Memory B cell (primary cell): Measurements from ENCODE around the gene COL1A1.
A peak's percentile ranks its signal among the peaks of the same experiment; 100 is the strongest.

Experiments used
- ATAC-seq: fragments of 150-1000 bp; cut with Tn5 transposase; 2 replicates; pipeline ENCODE4 v1.10.0; 2021; ENCODE audit warnings: low read depth, mild to moderate bottlenecking, moderate library complexity
- DNase-seq, 2 donors: peaks; one replicate each; pipeline ENCODE4 v3.0.0; 2022; ENCODE audit warnings: low spot score in 2 of 2
- H3K27ac Mint-ChIP-seq: one replicate; pipeline ENCODE4 v1.8.0; 2022; ENCODE audit warnings: mild to moderate bottlenecking, moderate library complexity, mixed read lengths
- H3K27me3 Mint-ChIP-seq: one replicate; pipeline ENCODE4 v1.8.0; 2022; ENCODE audit warnings: mixed read lengths
- H3K36me3 Mint-ChIP-seq: one replicate; pipeline ENCODE4 v1.8.0; 2022; ENCODE audit warnings: mild to moderate bottlenecking, mixed read lengths
- H3K4me1 Mint-ChIP-seq: one replicate; pipeline ENCODE4 v1.8.0; 2022; ENCODE audit warnings: mixed read lengths
- H3K4me3 Mint-ChIP-seq: one replicate; pipeline ENCODE4 v1.8.0; 2022; ENCODE audit warnings: mild to moderate bottlenecking, moderate library complexity, mixed read lengths
- H3K9me3 Mint-ChIP-seq: one replicate; pipeline ENCODE4 v1.8.0; 2022; ENCODE audit warnings: mixed read lengths

Gene COL1A1

GRCh38 chr17:50161023-50161910, 40.2 kb downstream of the COL1A1 start:
- Mint-ChIP-seq H3K9me3 (no peaks in the 10 kb centered on the region), H3K36me3 (no peaks in the 10 kb centered on the region), H3K4me3 (peak overlapping the region; percentile 73), H3K27me3 (no peaks in the 10 kb centered on the region), H3K4me1 (peaks cover 39% of the 10 kb centered on the region), H3K27ac (peak overlapping the region; percentile 87)
- ATAC-seq, result peak; percentile 94
- DNase-seq, result peak; percentile 94

- Mint-ChIP-seq H3K27me3 (no peaks in the 10 kb centered on the region), H3K4me3 (no peak overlapping the region), H3K9me3 (no peaks in the 10 kb centered on the region), H3K4me1 (peaks cover 28% of the 10 kb centered on the region), H3K27ac (no peak overlapping the region), H3K36me3 (no peaks in the 10 kb centered on the region)
- ATAC-seq (no peak), DNase-seq (no peak)
Observed at GRCh38 chr17:50157891-50158290, 43.5 kb downstream of the COL1A1 start.

GRCh38 chr17:50155115-50155819, 46.2 kb downstream of the COL1A1 start:
- Mint-ChIP-seq H3K27me3 (no peaks in the 10 kb centered on the region), H3K9me3 (no peaks in the 10 kb centered on the region), H3K36me3 (no peaks in the 10 kb centered on the region), H3K4me1 (peaks cover 15% of the 10 kb centered on the region), H3K27ac (no peak overlapping the region), H3K4me3 (no peak overlapping the region)
- ATAC-seq, result no peak
- DNase-seq, result no peak

GRCh38 chr17:50154604-50155003, 46.8 kb downstream of the COL1A1 start:
- DNase-seq, result no peak
- no peak overlapping the region for H3K4me3 Mint-ChIP-seq
- ATAC-seq, result no peak
- H3K4me1 Mint-ChIP-seq, result peaks cover 15% of the 10 kb centered on the region
- H3K27me3 Mint-ChIP-seq, result no peaks in the 10 kb centered on the region
- H3K9me3 Mint-ChIP-seq, result no peaks in the 10 kb centered on the region
- H3K27ac Mint-ChIP-seq, result no peak overlapping the region
- H3K36me3 Mint-ChIP-seq, result no peaks in the 10 kb centered on the region

GRCh38 chr17:50153650-50154575, 47.5 kb downstream of the COL1A1 start:
- H3K27ac Mint-ChIP-seq, result no peak overlapping the region
- DNase-seq (no peak), ATAC-seq (no peak)
- H3K27me3 Mint-ChIP-seq, result no peaks in the 10 kb centered on the region
- H3K36me3 Mint-ChIP-seq, result peaks cover 2% of the 10 kb centered on the region
- no peak overlapping the region for H3K4me3 Mint-ChIP-seq
- no peaks in the 10 kb centered on the region for H3K9me3 Mint-ChIP-seq
- H3K4me1 Mint-ChIP-seq, result peaks cover 15% of the 10 kb centered on the region

- no peak overlapping the region for H3K27ac Mint-ChIP-seq
- peaks cover 14% of the 10 kb centered on the region for H3K4me1 Mint-ChIP-seq
- H3K36me3 Mint-ChIP-seq, result peaks cover 4% of the 10 kb centered on the region
- DNase-seq (no peak), ATAC-seq (no peak)
- H3K27me3 Mint-ChIP-seq, result no peaks in the 10 kb centered on the region
- no peaks in the 10 kb centered on the region for H3K9me3 Mint-ChIP-seq
- no peak overlapping the region for H3K4me3 Mint-ChIP-seq
Observed at GRCh38 chr17:50152736-50153135, 48.7 kb downstream of the COL1A1 start.

- peak; percentile 20 for ATAC-seq
- H3K9me3 Mint-ChIP-seq, result no peaks in the 10 kb centered on the region
- peak; percentile 38 to 60 for DNase-seq
- peak overlapping the region; percentile 80 for H3K27ac Mint-ChIP-seq
- peaks cover 19% of the 10 kb centered on the region for H3K4me1 Mint-ChIP-seq
- H3K36me3 Mint-ChIP-seq, result peaks cover 8% of the 10 kb centered on the region
- peak overlapping the region; percentile 94 for H3K4me3 Mint-ChIP-seq
- H3K27me3 Mint-ChIP-seq, result no peaks in the 10 kb centered on the region
Observed at GRCh38 chr17:50151937-50152547, 49.4 kb downstream of the COL1A1 start.

- H3K27ac Mint-ChIP-seq, result peak overlapping the region; percentile 80
- H3K27me3 Mint-ChIP-seq, result no peaks in the 10 kb centered on the region
- peaks cover 10% of the 10 kb centered on the region for H3K36me3 Mint-ChIP-seq
- peaks cover 26% of the 10 kb centered on the region for H3K4me1 Mint-ChIP-seq
- DNase-seq, result peak; percentile 77 to 78
- H3K4me3 Mint-ChIP-seq, result peak overlapping the region; percentile 94
- ATAC-seq, result peak; percentile 46
- H3K9me3 Mint-ChIP-seq, result no peaks in the 10 kb centered on the region
Observed at GRCh38 chr17:50151041-50151936, 50.1 kb downstream of the COL1A1 start.

GRCh38 chr17:50150354-50151040, 50.9 kb downstream of the COL1A1 start, which contains the start of gene PPP1R9B:
Gene PPP1R9B, minus strand, starts transcription at chr17:50150677. Its CDS starts 164 bp downstream, at chr17:50150513.
- ATAC-seq, result no peak
- DNase-seq, result no peak
- H3K36me3 Mint-ChIP-seq, result peaks cover 14% of the 10 kb centered on the region
- H3K9me3 Mint-ChIP-seq, result no peaks in the 10 kb centered on the region
- peaks cover 31% of the 10 kb centered on the region for H3K4me1 Mint-ChIP-seq
- peak within 1 kb of the TSS; percentile 92 for H3K27ac Mint-ChIP-seq
- H3K27me3 Mint-ChIP-seq, result no peaks in the 10 kb centered on the region
- H3K4me3 Mint-ChIP-seq, result peak within 1 kb of the TSS; percentile 97

- Mint-ChIP-seq H3K27me3 (no peaks in the 10 kb centered on the region), H3K36me3 (peaks cover 17% of the 10 kb centered on the region), H3K9me3 (no peaks in the 10 kb centered on the region), H3K27ac (peak overlapping the region; percentile 92), H3K4me1 (peaks cover 32% of the 10 kb centered on the region), H3K4me3 (peak overlapping the region; percentile 97)
- DNase-seq, result peak; percentile 39 to 55
- no peak for ATAC-seq
Observed at GRCh38 chr17:50149417-50150353, 51.7 kb downstream of the COL1A1 start.

GRCh38 chr17:50149091-50149416, 52.4 kb downstream of the COL1A1 start:
- H3K27ac Mint-ChIP-seq, result peak overlapping the region; percentile 92
- peaks cover 34% of the 10 kb centered on the region for H3K4me1 Mint-ChIP-seq
- ATAC-seq, result no peak

More at GRCh38 chr17:50149091-50149416, 52.4 kb downstream of the COL1A1 start:
- peak in 1 of 2 donors; percentile 38 for DNase-seq
- H3K36me3 Mint-ChIP-seq, result peaks cover 24% of the 10 kb centered on the region
- no peaks in the 10 kb centered on the region for H3K27me3 Mint-ChIP-seq
- peak overlapping the region; percentile 97 for H3K4me3 Mint-ChIP-seq
- no peaks in the 10 kb centered on the region for H3K9me3 Mint-ChIP-seq
